NCI-H1092 (cell line): ENCODE data around the gene VEPH1.

Experiments
- DNase-seq: peaks from one replicate; lab custom pipeline; 2025; lab: John Stamatoyannopoulos, UW

The VEPH1 gene

DNA sequence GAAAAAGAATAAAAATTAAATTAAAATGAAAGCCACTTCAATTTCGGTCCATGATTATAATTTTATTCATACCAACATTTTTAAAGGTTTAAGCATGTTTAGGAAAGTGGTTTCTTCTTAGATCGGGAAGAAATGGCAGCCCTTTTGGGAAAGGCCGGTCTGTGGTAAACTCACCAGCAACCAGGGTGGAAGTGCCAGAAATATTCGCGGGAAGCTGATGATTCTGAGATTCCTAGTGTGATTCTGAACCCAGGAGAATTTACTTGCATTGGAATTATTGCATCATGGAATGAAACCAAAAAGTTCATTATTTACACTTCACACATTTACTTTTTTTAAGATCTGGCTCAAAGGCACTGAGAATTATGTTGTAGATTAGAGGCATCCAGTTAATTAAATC lies 246.1 kb downstream of the VEPH1 start:
- DNase-seq = no peak

DNA sequence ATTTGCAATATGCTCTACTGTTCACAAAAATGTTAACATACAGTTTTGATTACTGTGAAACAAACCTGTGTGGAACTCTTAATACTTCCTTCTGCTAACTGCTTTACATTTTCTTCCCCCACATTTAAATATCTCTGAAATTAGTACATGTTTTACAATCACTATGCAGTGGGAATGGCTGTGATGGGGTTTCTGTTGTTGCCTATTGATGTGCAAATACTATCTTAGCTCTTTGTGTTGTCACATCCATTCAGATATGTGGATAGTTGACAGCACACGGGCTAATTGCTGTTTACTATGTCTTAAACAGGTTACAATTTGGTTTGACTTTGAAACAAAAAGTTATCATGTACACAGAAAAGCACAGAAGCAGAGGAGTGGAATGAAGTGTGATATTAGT lies 247.4 kb downstream of the VEPH1 start:
- no peak for DNase-seq

DNA sequence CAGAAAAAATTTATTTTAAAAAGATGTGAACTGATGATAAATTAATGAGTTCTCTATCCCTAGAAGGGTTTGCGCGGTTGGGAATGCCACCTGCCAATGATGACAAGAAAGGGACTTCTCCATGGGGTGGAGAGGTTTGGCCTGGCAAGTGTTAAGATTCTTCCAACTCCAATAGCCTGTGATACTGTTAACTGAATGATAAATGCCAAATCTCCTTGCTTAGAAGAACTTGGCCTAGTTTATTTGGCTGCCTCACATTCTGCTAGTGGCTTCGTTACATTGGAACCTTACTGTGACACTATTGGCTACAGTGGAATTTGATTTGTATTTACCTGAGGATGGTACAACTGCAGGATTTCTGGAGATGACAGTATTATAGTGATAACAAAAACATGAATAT lies 251.5 kb downstream of the VEPH1 start:
- DNase-seq = no peak

DNA sequence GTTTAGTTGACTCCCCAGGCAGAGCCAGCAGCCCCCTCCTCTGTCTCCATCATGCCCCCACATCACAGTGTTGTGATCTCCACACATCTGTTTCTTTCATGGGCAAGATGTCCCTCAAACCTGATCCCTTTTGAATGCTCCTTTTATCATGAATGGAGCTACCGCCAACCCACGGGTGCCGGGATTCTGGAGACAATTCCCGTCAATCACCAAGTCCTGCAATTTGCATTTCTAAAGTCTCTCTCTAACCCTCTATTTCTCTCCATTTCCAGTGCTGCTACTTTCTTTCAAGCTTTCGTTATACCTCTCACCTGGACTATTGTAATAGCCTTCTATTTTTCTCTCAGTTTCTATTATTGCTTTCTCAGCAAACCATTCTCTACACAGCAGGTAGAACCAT lies 253.6 kb downstream of the VEPH1 start:
- DNase-seq = no peak

DNA sequence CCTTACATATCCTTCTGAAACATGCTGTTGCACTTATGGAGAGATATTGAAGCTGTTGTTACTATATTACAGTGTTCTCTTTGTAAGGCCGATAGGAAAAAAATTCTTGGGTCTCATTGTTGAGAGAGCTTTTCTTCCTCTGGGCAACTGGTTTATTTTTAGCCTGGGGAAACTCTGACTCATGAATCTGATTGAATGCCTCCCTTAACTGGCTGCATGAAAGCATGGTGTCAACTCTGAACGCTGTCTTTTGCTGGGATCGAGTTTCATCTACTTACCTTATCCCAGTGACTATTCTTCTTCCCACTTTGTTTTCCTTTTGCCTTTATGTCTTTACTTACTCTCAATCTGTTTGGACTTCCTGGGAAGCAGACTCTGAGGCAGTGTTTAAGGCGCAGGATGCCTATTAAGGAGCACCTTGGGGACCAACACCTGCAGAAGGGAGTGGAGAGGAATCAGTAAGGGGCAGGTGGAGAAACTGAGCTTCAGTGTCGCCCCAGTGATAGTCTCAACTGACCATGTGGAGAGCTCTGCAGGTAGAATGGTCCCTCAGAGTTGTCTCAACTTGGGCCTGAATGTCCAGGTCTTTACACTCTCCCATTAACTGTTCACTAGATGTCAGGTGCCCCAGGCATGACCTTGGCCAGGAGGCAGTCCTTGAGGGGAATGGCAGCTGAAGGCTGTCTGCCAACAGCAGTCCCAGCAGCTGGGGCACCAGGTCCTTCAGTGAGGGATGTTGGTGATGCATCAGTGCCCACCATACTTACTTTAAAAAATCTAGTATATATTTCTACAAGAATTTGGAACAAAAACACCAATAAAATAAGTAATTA lies 254.4 kb downstream of the VEPH1 start:
- DNase-seq = no peak

DNA sequence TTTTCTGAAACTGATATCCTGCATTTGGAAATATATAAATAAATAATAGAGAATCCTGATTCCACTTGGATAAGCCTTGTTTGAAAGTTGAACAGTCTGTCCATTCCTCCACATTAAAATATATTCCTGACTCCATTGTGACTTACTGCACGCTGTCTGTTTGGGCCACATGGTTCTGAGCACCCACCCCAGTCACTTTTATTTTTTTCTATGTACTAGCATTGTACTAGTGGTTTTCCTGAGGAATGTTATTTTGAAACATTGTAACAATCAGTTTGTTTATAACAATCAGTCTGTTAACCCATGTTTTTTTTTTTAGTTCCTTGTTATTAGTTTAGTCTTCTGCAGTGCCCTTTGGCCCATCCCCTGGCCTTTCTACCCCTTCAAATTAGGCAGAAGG lies 255.8 kb downstream of the VEPH1 start:
- DNase-seq = no peak

DNA sequence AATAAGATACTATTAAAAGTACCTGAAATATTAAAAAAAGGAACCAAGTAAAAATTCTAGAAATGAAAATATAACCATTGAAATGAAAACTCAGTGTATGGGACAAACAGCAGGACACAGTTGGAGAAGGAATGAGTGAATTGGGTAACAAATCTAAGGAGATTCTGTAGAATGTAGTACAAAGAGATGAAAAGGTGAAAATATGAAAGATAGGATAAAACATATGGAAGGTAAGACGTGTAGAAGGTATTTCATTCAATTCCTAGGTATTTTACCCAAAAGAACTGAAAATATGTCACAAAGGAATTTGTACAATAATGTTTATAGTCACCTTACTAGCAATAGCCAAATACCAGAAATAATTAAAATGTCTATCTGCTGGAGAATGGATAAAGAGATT lies 260.4 kb downstream of the VEPH1 start:
- no peak for DNase-seq

DNA sequence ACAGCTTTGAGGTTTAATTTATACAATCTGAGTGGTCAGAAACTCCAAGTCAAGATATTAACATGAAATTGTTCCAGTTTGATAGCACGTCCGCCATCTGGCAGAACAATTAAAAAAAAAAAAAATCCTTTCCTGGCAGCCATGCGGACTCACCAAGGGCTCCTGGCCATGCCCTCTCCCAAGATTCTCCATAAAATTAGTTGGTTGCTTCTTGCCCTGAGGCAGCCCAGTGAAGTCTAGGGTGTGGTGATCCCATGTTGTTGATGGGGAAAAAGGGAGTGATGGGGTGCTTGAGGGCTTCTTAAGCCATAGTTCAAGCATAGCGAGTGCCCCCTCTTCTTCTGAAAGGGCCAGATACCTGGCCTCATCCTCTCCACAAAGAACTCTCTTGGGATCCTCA lies 261.6 kb downstream of the VEPH1 start:
- no peak for DNase-seq

DNA sequence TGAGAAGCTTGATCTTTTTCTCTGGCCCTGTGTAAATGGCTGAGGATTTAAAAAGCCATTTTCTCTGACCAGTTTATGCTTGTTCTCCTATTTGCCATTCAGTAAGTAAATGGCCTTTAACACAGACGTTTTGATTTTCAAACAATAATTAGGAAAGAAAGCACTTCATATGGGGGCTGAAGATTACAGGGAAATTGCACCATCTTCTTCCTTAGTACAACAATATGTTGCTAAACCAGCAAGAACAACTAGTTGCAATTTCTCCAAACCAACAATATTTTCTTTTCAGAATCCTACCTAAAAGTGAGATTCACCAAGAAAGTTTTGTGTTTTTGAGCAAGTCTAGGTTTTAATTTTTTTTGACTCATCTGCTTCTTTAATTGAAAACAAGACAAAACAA lies 262.8 kb downstream of the VEPH1 start:
- DNase-seq = no peak

DNA sequence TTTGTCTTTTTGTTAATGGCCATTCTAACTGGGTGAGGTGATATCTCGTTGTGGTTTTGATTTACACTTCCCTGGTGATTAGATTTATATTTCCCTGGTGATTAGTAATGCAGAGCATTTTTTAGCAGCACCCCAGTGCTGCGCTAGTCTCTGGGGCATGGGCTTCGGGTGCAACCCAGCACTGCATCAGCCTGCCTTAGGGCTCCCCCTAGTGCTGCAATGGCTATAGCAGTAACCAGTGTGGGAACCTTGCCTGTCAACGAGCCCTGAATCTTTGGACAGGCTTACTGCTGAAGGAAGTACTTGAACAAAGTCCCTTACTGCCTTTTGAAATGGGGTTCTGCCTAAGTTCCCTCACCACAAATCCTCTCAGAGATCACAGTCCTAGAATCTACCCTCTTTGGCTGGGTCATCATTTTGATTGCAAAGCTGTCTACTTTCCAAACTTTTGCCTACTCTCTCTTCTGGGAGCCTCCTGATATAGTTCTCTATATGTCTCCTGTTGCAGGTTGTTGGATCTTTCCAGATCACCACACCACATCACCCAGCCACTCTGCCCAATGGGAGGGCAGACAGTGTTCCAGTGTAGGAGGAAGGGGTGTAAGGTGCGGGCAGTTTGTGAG lies 264.0 kb downstream of the VEPH1 start:
- DNase-seq = peak; percentile 36

DNA sequence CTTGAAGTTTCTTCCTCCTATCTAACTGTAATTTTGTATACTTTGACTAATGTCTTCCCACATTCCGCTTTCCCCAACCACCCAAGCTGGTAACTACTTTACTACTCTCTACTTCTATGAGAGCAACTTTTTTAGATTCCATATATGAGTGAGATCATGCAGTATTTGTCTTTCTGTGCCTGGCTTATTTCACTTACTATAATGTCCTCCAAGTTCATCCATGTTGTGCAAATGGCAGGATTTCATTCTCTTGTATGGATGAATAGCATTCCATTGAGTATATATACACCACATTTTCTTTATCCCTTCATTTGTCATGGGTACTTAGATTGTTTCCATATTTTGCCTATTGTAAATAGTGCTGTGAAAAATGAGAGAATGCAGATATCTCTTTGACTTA lies 264.8 kb downstream of the VEPH1 start:
- no peak for DNase-seq

DNA sequence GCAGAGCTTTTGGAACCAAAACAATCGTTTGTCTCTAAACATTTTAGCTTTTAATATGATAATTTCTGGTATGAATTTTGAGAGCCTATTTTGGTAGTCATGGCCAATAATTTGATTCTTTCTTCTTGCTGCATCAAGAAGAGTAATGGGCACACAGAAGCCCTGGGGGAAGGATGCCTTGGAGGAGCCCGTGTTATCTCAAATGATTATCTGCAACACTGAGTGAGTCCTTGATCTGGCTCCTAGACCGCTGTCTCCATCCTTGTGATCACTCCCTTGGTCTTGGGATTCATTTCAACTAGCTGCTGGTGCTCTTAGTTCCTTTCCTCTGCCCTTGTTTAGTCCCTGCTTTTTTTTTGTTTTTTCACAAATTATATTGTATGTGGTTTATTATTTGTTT lies 265.3 kb downstream of the VEPH1 start:
- no peak for DNase-seq

DNA sequence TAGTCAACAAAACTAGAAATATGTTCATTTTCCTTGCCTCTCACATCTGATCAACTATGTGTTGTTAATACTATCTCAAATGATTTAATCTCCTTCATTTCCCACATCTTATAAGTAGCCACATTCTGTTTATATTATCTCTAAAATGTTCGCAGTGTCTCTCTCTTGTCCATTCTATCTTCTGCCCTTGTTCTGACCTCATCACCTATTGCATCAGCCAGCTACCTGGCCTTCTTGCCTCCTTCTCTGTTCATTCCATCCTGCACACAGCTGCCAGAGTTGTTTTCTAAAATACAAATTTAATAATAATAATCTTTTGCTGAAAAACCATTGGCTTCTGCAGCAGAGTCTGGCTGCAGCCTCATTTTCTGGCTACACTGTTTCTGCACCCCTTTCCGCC lies 267.9 kb downstream of the VEPH1 start:
- DNase-seq = no peak

DNA sequence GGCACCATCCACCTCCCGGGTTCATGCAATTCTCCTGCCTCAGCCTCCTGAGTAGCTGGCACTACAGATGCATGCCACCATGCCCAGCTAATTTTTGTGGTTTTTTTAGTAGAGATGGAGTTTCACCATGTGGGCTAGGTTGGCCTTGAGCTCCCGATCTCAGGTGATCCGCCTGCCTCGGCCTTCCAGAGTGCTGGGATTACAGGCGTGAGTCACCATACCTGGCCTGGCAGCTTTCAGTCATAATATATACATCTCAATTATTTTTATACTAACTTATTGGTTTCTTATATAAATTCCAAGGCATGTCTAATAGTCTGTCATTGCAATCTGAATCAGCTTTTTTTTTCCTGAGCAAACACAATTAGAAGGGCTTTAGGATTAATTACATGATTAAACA lies 269.3 kb downstream of the VEPH1 start:
- no peak for DNase-seq

DNA sequence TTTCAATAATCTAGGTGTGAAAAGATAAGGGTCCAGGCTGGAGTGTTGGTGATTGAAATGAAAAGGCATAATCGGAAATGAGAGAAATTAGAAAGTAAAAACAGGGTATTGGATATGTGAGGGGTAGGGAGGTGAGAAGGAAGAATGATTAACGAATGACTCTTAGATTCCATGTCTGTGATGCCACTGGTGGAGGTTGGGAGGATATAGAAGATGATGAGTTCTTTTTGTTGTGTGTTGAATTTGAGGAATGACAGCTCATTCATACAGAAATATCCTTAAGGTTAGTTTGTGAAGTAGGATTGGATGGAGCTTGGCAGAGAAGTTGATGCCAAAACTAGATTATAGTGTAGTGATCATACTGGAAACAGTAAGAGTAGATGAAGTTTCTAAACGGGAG lies 271.1 kb downstream of the VEPH1 start:
- no peak for DNase-seq

DNA sequence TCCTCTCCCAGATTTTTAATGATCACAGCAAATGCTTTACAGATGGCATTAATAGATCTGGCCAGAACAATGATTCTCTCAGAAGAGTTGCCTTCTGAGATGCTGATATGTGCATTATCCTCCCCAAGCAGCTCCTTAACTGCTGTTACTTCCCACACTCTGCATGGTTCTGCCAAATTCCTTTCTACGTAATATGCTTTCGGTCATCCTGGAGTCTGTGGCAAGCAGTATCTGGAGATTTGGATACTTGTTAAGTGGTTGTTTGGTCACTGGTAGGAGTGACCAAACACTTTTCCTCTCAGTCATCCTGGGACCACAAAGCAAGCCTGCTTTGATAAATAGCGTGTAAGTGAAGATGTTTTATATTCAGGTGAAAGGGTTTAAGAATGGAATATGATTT lies 272.1 kb downstream of the VEPH1 start:
- DNase-seq = no peak

DNA sequence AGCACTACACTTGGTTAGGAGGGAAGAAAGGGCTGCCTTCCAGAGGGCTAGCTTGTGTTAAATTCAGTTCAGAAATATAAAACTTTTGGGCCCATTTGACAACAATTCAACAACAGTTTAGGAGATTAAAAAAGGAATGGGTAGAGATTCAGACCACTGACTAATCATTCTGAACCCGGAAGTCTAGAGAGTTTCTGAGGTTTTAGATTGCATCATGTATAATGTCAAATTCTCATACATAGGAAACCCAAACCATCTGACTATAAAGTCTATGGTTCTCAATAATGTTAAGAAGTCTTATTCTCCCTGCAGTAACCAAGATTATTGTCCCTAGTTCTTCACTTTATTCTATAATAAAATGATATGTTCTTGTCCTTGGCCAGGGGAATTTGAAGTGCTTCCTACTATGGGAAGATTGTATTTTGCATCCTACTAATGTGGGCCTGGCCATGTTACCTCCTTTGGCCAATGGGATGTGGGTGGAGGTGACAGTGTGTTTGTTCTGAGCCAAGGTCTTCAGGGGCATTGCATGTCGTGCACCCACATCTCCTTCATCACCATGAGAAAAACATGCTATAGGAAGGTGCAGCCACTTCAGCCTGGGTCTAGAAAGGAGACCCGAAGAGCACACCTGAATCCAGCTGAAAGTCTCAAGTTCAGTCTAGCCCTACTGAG lies 276.9 kb downstream of the VEPH1 start:
- no peak for DNase-seq

DNA sequence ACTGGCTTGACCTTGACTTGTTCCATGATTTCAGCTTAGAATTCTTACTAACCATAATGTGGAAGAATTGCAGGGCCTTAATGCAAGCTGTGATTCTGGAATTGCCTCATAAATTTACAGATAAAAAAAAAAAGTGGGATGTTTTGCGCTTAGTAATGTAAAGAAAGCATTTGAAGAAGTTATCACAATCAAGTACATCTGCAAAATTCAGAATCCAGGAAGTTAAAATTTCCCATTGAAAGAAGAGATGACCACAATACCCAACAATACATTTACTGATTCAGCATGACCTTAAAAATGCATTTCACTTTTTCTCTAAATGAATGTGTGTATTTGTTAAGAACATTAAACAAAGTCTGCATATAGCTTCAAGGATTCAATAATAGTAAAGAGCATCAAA lies 278.2 kb downstream of the VEPH1 start:
- DNase-seq = no peak

DNA sequence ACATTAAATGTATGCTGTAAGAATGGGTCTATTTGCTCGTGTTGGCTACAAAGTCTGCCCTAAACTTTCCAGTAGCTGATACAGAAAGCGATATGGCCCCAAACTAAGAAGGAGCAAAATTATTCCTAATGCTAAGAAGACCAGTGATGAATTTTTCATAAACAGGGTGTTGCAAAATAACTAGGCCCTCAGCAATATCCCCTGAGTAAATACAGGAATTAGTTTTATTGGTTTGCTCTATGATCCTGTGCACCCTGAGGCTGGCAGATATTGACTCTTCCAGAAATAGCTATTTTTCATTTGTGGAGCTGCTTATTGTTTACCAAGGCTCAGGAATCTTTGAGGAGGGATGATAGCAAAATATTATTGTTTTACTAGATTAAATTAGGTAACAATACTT lies 282.3 kb downstream of the VEPH1 start:
- DNase-seq = no peak

DNA sequence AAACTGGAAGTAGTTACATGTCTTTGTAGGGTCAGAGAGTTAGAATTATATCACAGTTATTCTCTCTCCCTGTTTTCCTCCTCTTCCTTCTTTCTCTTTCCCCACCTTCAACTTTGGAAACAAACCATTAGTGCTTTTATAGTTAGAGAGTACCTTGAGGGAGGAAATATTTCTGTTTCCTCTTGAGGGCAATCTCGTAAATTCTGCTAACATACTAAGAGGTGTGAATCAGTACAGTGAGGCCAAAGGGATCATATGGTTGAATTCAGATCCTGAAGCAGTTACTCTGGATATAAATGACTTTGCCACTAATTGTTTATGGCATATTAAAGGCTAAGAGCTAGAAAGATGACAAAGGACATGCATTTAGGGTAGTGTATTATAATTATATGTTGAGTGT lies 283.0 kb downstream of the VEPH1 start:
- no peak for DNase-seq

DNA sequence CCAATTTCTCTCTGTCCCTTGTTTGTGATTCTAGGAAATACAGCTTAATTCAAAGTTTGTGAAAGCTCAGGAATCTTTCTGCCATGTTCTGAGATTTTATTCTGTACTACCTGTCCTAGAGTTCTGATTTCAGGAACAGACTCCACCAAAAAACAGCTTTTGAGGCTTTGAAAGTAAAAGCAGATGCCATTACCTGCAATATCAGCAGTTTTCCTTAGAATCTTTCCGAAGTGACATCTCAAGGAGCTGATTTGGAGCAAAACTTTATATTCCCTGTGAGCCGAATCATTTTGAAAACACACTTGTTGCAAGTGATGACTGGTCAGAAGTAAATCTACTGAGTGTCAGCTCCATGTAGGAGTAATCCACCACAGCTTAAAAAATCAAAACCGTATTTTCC lies 284.0 kb downstream of the VEPH1 start:
- DNase-seq = no peak
